ENCODE data around the gene DOK7.

- TF ChIP-seq CTCF (conservative IDR thresholded peaks at IDR 0.05) = no peak
- TF ChIP-seq EZH2 (IDR thresholded peaks at IDR 0.05; ENCODE audit: low read depth) = no peak
Observed at GRCh38 chr4:3483471-3483921, 20.4 kb downstream of the DOK7 start.

Measured in PC-9 (cell line).